Measurements from ENCODE around the gene PHLDA2. TPM values are rescaled to one million over a fixed set of nuclear protein-coding genes. Genes with fewer than 3 reads are reported as not detected.

PHLDA2 gene
- total RNA-seq, 1 experiment from 2014 or later = 101 TPM

DNA sequence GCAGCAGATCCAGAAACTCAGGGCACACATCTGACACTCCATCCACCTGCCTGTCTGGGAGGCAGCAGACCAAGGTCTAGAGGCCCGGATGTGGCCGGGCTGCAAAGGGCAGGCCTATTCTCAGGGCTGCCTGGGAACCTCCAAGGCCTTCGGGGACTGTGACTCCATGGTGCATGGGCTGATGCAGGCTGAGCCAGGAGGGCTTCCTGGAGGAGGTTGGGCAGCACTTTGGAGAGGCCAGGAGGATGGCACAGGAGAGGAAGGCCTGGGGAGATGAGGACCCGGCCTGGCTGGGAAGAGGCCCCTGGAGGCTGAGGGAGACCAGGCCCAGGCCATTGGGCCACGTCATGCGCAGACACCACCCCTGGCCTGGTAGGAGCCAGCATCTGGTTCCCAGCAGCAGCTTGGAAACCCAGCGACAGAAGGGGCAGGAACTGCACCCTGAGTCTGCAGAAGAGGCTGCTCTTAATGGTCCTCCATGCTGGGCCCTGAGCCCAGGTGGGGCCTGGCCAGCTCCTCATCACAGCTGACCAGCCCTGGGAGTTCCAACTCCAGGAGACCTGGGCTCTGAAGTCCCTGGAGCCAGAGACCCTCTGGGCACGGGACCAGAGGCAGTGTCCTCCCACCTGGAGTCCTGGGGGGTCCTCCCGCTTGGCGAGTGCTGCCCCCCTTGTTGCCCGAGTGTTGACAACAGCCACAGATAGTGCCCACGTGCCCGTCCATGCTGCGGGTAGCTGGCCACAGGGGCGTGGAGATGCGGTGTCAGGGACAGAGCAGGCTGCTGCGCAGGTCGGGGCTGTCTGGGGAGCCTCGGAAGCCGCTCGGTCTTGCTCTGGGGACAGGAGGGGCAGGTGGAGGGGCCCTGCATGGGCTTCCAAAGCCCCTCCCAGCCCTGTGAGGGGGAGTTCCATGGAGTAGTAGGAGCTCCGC, 5.5 kb downstream of the PHLDA2 start:
- ChIA-PET CTCF (interaction anchor here (0.6 kb wide), 1 partner anchor 391 kb away, joined by 3 read pairs; no protein-coding TSS in a partner anchor), POLR2A (ENCODE audit: unreplicated experiment) (interaction anchor here (0.6 kb wide), 1 partner anchor 186 kb away, joined by 4 read pairs; no protein-coding TSS in a partner anchor)
- TF ChIP-seq EZH2 (IDR thresholded peaks at IDR 0.05; ENCODE audit: low read length, unreplicated experiment) (no peak), EZH2phosphoT487 (IDR thresholded peaks at IDR 0.05; ENCODE audit: borderline replicate concordance, low read length) (no peak)
- TF ChIP-seq, protein P1, sequence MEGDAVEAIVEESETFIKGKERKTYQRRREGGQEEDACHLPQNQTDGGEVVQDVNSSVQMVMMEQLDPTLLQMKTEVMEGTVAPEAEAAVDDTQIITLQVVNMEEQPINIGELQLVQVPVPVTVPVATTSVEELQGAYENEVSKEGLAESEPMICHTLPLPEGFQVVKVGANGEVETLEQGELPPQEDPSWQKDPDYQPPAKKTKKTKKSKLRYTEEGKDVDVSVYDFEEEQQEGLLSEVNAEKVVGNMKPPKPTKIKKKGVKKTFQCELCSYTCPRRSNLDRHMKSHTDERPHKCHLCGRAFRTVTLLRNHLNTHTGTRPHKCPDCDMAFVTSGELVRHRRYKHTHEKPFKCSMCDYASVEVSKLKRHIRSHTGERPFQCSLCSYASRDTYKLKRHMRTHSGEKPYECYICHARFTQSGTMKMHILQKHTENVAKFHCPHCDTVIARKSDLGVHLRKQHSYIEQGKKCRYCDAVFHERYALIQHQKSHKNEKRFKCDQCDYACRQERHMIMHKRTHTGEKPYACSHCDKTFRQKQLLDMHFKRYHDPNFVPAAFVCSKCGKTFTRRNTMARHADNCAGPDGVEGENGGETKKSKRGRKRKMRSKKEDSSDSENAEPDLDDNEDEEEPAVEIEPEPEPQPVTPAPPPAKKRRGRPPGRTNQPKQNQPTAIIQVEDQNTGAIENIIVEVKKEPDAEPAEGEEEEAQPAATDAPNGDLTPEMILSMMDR (conservative IDR thresholded peaks at IDR 0.05; ENCODE audit: low read depth, low read length) = no peak
- H3K27me3 ChIP-seq (ENCODE audit: low read length) = no peaks in the 10 kb centered on the region
- H3K36me3 ChIP-seq (ENCODE audit: low read depth, low read length) = peaks cover 12% of the 10 kb centered on the region; the same call in 1 of the 2 replicates
- no peak overlapping the region for H3K4me3 ChIP-seq (ENCODE audit: low read length)
- H3K4me1 ChIP-seq (ENCODE audit: insufficient read depth, low read length) = peaks cover 28% of the 10 kb centered on the region
- H3K9me3 ChIP-seq (ENCODE audit: low read length) = no peaks in the 10 kb centered on the region
- no peaks in the 10 kb centered on the region for H3K9me2 ChIP-seq (replicated peaks; ENCODE audit: low read length)
- H3F3A ChIP-seq (ENCODE audit: low read length, unreplicated experiment) = no peaks in the 10 kb centered on the region
- ATAC-seq = no peak
- H4K20me1 ChIP-seq (ENCODE audit: low read length) = peaks cover 22% of the 10 kb centered on the region
- H3K4me2 ChIP-seq (ENCODE audit: low read length) = peak overlapping the region; percentile 42; the same call in 1 of the 2 replicates
- peak overlapping the region; percentile 78 for H3K27ac ChIP-seq (ENCODE audit: low read length)
- H3K79me2 ChIP-seq (ENCODE audit: low read length) = peaks cover 37% of the 10 kb centered on the region
- no TSS peak for BruUV-seq (replicated peaks)
- no peak overlapping the region for H2AFZ ChIP-seq (ENCODE audit: low read length)
- intact Hi-C loops (cut with micrococcal nuclease) = no loop called here
- H3K9ac ChIP-seq (ENCODE audit: low read length) = peak overlapping the region; percentile 63
- DNase-seq = no peak

GRCh38 chr11:2922655-2923054, 6.6 kb downstream of the PHLDA2 start:
- Histone ChIP-seq H3K27ac (ENCODE audit: low read length) (no peak overlapping the region), H3K4me3 (ENCODE audit: low read length) (no peak overlapping the region), H3F3A (ENCODE audit: low read length, unreplicated experiment) (no peaks in the 10 kb centered on the region), H3K79me2 (ENCODE audit: low read length) (peaks cover 27% of the 10 kb centered on the region), H2AFZ (ENCODE audit: low read length) (no peak overlapping the region), H3K27me3 (ENCODE audit: low read length) (no peaks in the 10 kb centered on the region), H3K9me2 (replicated peaks; ENCODE audit: low read length) (no peaks in the 10 kb centered on the region), H4K20me1 (ENCODE audit: low read length) (peaks cover 11% of the 10 kb centered on the region), H3K9me3 (ENCODE audit: low read length) (no peaks in the 10 kb centered on the region), H3K4me2 (ENCODE audit: low read length) (no peak overlapping the region), H3K36me3 (ENCODE audit: low read depth, low read length) (peaks cover 2% of the 10 kb centered on the region; the same call in 1 of the 2 replicates), H3K9ac (ENCODE audit: low read length) (no peak overlapping the region), H3K4me1 (ENCODE audit: insufficient read depth, low read length) (peaks cover 25% of the 10 kb centered on the region)
- ChIA-PET CTCF (no interaction called here), POLR2A (ENCODE audit: unreplicated experiment) (no interaction called here)
- DNase-seq (no peak), ATAC-seq (no peak)
- TF ChIP-seq, protein P1 (conservative IDR thresholded peaks at IDR 0.05; ENCODE audit: low read depth, low read length) = no peak
- TF ChIP-seq EZH2 (IDR thresholded peaks at IDR 0.05; ENCODE audit: low read length, unreplicated experiment) = no peak
- TF ChIP-seq EZH2phosphoT487 (IDR thresholded peaks at IDR 0.05; ENCODE audit: borderline replicate concordance, low read length) = no peak
- intact Hi-C loops (cut with micrococcal nuclease) = no loop called here
- no TSS peak for BruUV-seq (replicated peaks)
